Testis (tissue), 3 donors: ENCODE measurements around the gene NOTO. TPM values are rescaled to one million over a fixed set of nuclear protein-coding genes. Genes with fewer than 3 reads are reported as not detected.

ENCODE experiments used
- DNase-seq: peaks from one replicate; pipeline ENCODE4 v3.0.0-alpha.2; 2019
- H3K27ac ChIP-seq, 2 donors: fragments of 200-600 bp; sonication (generic); one replicate each; pipeline ENCODE4 v1.5.1; 2019
- H3K27me3 ChIP-seq: fragments of 200-600 bp; sonication (generic); one replicate; pipeline ENCODE4 v1.5.1; 2019
- H3K36me3 ChIP-seq: fragments of 200-600 bp; sonication (generic); one replicate; pipeline ENCODE4 v1.5.1; 2017; ENCODE audit warnings: low read depth; ENCODE audit errors: missing control alignments
- H3K4me1 ChIP-seq: fragments of 200-600 bp; sonication (generic); one replicate; pipeline ENCODE4 v1.5.1; 2019
- H3K4me3 ChIP-seq, 2 donors: fragments of 200-600 bp; sonication (generic); one replicate each; pipeline ENCODE4 v1.5.1; 2017 to 2019
- H3K9me3 ChIP-seq: fragments of 200-600 bp; sonication (generic); one replicate; pipeline ENCODE4 v1.5.1; 2017
- CTCF ChIP-seq, 3 experiments: fragments of 450-650 bp in 2 of 3; fragments of 200-600 bp in 1 of 3; sonication (generic) in 1 of 3; IDR thresholded peaks; one replicate each; pipeline ENCODE4 v1.5.1; 2016 to 2019; ENCODE audit warnings: antibody characterized with exemption in 3 of 3, mild to moderate bottlenecking in 2 of 3, moderate library complexity in 1 of 3
- POLR2A ChIP-seq: fragments of 450-650 bp; IDR thresholded peaks from one replicate; pipeline ENCODE4 v1.6.1; 2017; ENCODE audit warnings: antibody characterized with exemption, mild to moderate bottlenecking, moderate library complexity
- WGBS, 2 donors: methylation state at CpG; one replicate each; pipeline ENCODE4 v1.1.5; 2018; 5-methylcytosine and 5-hydroxymethylcytosine counted together
- intact Hi-C: fragments of 100-400 bp; cut with DNase I; formaldehyde crosslinking; loops from one replicate; pipeline ENCODE4 v1.15.1; 2023; ENCODE audit warnings: low total_unique reads
- polyA plus RNA-seq: library from polyadenylated mRNA; stranded (reverse); fragments of 350-450 nt; fragmentation: Illumina TruSeq; extraction: RNeasy Lipid Tissue Mini Kit (QIAGEN cat#74804); gene quantifications from one replicate; pipeline ENCODE4 v1.2.3, GENCODE V29; 2014; ENCODE audit warnings: low read depth, low replicate concordance; ENCODE audit not compliant: insufficient read depth
- total RNA-seq, 2 donors: library from RNA; depleted of rRNA; stranded (reverse); fragments of >200 nt; gene quantifications; one replicate each; pipeline ENCODE4 v1.2.3, GENCODE V29; 2016

NOTO gene
- total and polyA plus RNA-seq, 3 donors from 2014 or later, result 0.37 to 0.63 TPM; not detected in 1

- no peak overlapping the region for H3K4me3 ChIP-seq
- DNase-seq, result no peak
- WGBS, 2 donors, result 92 to 94% methylated on average over 8 of the region's 8 CpGs
- no peaks in the 10 kb centered on the region for H3K36me3 ChIP-seq
- H3K27me3 ChIP-seq, result no peaks in the 10 kb centered on the region
- no peaks in the 10 kb centered on the region for H3K4me1 ChIP-seq
- H3K9me3 ChIP-seq, result no peaks in the 10 kb centered on the region
- intact Hi-C loops, result no loop called here
- TF ChIP-seq POLR2A, result no peak
- TF ChIP-seq CTCF (IDR thresholded peaks at IDR 0.05), result no peak
- H3K27ac ChIP-seq, result no peak overlapping the region
Measured at GRCh38 chr2:73259276-73259675, 56.9 kb downstream of the NOTO start.

GRCh38 chr2:73259704-73260337 is 57.4 kb downstream of the NOTO start:
- DNase-seq, result no peak
- intact Hi-C loops, result no loop called here
- no peaks in the 10 kb centered on the region for H3K9me3 ChIP-seq

GRCh38 chr2:73260338-73260984 is 58.1 kb downstream of the NOTO start:
- intact Hi-C loops, result no loop called here
- Histone ChIP-seq H3K27ac (no peak overlapping the region), H3K27me3 (no peaks in the 10 kb centered on the region), H3K9me3 (no peaks in the 10 kb centered on the region), H3K4me1 (no peaks in the 10 kb centered on the region), H3K36me3 (no peaks in the 10 kb centered on the region), H3K4me3 (no peak overlapping the region)
- 48 to 73% methylated on average over 13 to 17 of the region's 17 CpGs for WGBS, 2 donors
- TF ChIP-seq CTCF (IDR thresholded peaks at IDR 0.05) (peak in 2 of 3 experiments; percentile 14 to 49), POLR2A (no peak)
- DNase-seq, result peak; percentile 81

More at GRCh38 chr2:73259704-73260337, 57.4 kb downstream of the NOTO start:
- Histone ChIP-seq H3K4me3 (no peak overlapping the region), H3K36me3 (no peaks in the 10 kb centered on the region), H3K27ac (no peak overlapping the region), H3K4me1 (no peaks in the 10 kb centered on the region), H3K27me3 (no peaks in the 10 kb centered on the region)
- 91 to 93% methylated on average over 4 of the region's 4 CpGs for WGBS, 2 donors
- no peak for TF ChIP-seq POLR2A
- TF ChIP-seq CTCF (IDR thresholded peaks at IDR 0.05), result no peak

Other genes starting within 250 kb of the NOTO start
- 10 to 100 TPM; 25.4 to 32.2 TPM for gene SFXN5, start 130.9 kb upstream of the NOTO start, total RNA-seq
- gene SFXN5, start 130.9 kb upstream of the NOTO start, polyA plus RNA-seq, result 24.0 TPM
- gene RAB11FIP5, start 89.6 kb upstream of the NOTO start, total RNA-seq, result 100 to 1,000 TPM; 108 to 168 TPM
- 332 TPM for gene RAB11FIP5, start 89.6 kb upstream of the NOTO start, polyA plus RNA-seq
- 10 to 100 TPM; 53.0 to 58.2 TPM for gene SMYD5, start 11.7 kb downstream of the NOTO start, total RNA-seq
- 36.4 TPM for gene SMYD5, start 11.7 kb downstream of the NOTO start, polyA plus RNA-seq
- gene PRADC1, start 30.7 kb downstream of the NOTO start, total RNA-seq, result 10 to 100 TPM; 21.3 to 29.2 TPM
- gene PRADC1, start 30.7 kb downstream of the NOTO start, polyA plus RNA-seq, result 47.1 TPM
- gene CCT7, start 31.7 kb downstream of the NOTO start, total RNA-seq, result 100 to 1,000 TPM; 237 to 262 TPM
- 459 TPM for gene CCT7, start 31.7 kb downstream of the NOTO start, polyA plus RNA-seq
- gene FBXO41, start 81.9 kb downstream of the NOTO start, total RNA-seq, result 10 to 100 TPM; 11.1 to 12.4 TPM
- gene FBXO41, start 81.9 kb downstream of the NOTO start, polyA plus RNA-seq, result 4.9 TPM
- gene EGR4, start 91.0 kb downstream of the NOTO start, total RNA-seq, result 10 to 100 TPM; 12.5 to 14.9 TPM
- 4.6 TPM for gene EGR4, start 91.0 kb downstream of the NOTO start, polyA plus RNA-seq
- 100 to 1,000 TPM; 128 to 201 TPM for gene ALMS1, start 183.3 kb downstream of the NOTO start, total RNA-seq
- 73.5 TPM for gene ALMS1, start 183.3 kb downstream of the NOTO start, polyA plus RNA-seq